Measurements from ENCODE around the gene SUDS3. TPM values are rescaled to one million over a fixed set of nuclear protein-coding genes. Genes with fewer than 3 reads are reported as not detected.

SUDS3 gene
- total RNA-seq, 3 donors from 2014 or later = 35.2 to 56.4 (median 50.9) TPM

DNA sequence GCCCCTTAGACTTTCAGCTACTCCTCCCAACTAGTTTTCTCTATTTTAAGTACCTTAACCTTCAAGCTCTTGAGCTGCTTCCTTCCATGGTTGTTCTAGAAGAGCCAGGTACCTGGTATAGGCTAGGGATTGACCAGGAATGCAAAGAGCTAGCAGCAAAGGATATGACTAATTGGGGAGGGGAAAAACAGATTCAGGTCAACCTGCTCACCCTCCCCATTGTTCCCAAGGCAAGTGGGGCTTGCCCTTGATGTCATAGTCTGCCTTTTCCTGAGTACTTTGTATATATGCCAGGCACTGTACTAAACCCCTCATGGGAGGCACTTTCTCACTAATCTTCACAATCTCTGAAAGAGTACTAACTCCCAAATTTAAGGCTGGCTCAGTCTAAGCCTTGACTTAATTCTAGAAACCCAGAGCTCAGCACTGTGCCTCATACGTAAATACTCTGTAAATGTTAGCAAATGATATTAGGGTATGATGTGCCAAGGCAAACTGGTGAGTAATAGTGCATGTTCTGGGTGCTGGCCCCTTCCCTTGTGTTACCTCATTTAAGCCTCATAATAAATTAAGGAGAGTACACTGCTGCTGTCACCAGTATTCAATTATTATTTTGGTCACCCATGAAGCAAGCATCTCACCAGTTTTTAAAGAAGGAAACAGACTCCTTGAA, 42.2 kb downstream of the SUDS3 start:
- no peak overlapping the region for H3K4me3 ChIP-seq
- TF ChIP-seq, protein P1, sequence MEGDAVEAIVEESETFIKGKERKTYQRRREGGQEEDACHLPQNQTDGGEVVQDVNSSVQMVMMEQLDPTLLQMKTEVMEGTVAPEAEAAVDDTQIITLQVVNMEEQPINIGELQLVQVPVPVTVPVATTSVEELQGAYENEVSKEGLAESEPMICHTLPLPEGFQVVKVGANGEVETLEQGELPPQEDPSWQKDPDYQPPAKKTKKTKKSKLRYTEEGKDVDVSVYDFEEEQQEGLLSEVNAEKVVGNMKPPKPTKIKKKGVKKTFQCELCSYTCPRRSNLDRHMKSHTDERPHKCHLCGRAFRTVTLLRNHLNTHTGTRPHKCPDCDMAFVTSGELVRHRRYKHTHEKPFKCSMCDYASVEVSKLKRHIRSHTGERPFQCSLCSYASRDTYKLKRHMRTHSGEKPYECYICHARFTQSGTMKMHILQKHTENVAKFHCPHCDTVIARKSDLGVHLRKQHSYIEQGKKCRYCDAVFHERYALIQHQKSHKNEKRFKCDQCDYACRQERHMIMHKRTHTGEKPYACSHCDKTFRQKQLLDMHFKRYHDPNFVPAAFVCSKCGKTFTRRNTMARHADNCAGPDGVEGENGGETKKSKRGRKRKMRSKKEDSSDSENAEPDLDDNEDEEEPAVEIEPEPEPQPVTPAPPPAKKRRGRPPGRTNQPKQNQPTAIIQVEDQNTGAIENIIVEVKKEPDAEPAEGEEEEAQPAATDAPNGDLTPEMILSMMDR (IDR thresholded peaks at IDR 0.05) = no peak
- no peak for ATAC-seq
- H3K36me3 ChIP-seq (ENCODE audit: low read depth) = no peaks in the 10 kb centered on the region
- DNase-seq = no peak
- no peaks in the 10 kb centered on the region for H3K4me1 ChIP-seq (ENCODE audit: low read depth)
- intact Hi-C loops (cut with DNase I, micrococcal nuclease) = no loop called here
- H3K9me3 ChIP-seq = no peaks in the 10 kb centered on the region

DNA sequence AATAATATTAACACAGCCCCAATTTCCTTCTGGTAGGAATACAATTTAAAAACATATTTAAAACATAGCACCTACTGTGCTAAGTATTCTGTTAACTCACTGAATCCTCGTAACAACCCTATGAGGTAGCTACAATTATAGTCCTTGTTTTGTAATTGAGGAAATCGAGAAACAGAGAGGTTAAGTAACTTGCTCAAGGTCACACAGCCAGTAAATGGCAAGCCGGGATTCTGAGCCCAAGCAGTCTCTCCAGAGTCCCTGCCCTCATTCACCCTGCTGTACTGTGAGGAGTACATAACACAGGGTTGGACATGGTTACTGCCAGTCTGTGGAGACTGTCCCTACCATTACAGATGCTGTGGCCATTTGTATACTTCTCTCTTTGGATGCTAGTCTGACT, 44.3 kb downstream of the SUDS3 start:
- TF ChIP-seq, protein P1 (IDR thresholded peaks at IDR 0.05) = no peak
- DNase-seq (no peak), ATAC-seq (no peak)
- intact Hi-C loops (cut with DNase I, micrococcal nuclease) = no loop called here
- Histone ChIP-seq H3K4me1 (ENCODE audit: low read depth) (no peaks in the 10 kb centered on the region), H3K9me3 (no peaks in the 10 kb centered on the region), H3K4me3 (no peak overlapping the region), H3K36me3 (ENCODE audit: low read depth) (no peaks in the 10 kb centered on the region)

DNA sequence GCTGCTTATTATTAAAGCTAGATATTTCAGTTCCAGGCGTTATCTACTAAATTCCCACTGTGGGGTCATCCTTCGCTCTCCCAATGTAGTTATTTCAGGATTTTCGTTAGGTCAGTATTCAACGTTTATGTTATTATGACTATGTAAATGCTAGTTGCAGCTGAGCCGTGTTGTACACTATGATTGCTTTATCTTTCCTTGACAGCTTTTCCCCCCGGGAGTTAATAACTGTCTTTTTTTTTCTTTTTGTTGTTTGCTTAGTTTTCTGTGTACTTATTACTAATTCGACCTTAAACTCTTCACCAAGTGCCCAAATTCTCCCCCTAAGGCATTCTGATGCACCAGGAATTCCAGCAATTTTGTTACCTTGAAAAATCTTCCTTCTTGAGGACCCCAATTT, 48.5 kb downstream of the SUDS3 start:
- H3K36me3 ChIP-seq (ENCODE audit: low read depth) = no peaks in the 10 kb centered on the region
- DNase-seq (no peak), ATAC-seq (no peak)
- H3K4me1 ChIP-seq (ENCODE audit: low read depth) = no peaks in the 10 kb centered on the region
- intact Hi-C loops (cut with DNase I, micrococcal nuclease) = no loop called here
- no peak overlapping the region for H3K4me3 ChIP-seq
- H3K9me3 ChIP-seq = no peaks in the 10 kb centered on the region
- TF ChIP-seq, protein P1 (IDR thresholded peaks at IDR 0.05) = no peak

DNA sequence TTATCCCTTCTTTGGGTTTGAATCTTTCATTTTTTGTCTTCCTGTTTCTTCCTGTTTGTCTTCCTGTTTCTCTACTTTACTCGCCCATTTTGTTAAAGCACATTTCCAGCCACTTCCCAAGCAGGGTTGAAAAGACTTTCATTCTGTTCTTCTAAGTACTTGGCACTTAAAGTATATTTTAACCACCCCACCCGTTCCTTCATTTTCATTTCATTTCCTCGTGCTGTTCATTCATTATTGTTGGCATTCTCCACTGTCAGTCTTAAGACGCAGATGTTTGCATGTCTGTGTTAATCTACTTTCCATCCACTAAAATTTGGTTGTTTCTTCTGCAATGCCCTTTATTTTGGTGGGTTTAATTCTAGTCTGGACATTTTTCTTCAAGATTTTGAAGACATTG, 49.0 kb downstream of the SUDS3 start:
- Histone ChIP-seq H3K36me3 (ENCODE audit: low read depth) (no peaks in the 10 kb centered on the region), H3K4me3 (no peak overlapping the region), H3K4me1 (ENCODE audit: low read depth) (no peaks in the 10 kb centered on the region), H3K9me3 (no peaks in the 10 kb centered on the region)
- DNase-seq = no peak
- intact Hi-C loops (cut with DNase I, micrococcal nuclease) = no loop called here
- TF ChIP-seq, protein P1 (IDR thresholded peaks at IDR 0.05) = no peak
- ATAC-seq = no peak

DNA sequence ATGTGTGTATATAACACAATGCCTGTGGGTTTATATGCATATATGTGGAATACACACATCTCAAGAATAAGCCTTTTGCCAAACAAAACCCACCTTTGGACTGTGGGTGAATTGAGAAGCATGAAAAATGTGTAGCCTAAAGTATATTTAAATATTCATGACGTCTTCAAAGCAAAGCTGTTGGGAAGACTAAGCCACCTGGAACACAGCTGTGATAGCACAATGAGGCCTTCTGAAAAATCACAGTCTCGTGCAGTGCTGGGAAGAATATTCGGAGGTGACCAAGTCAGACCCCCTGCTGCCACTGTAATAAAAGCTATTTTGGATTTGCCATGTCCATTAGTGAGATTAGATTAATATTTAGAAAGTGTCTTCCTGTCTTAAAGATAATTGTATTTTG, 51.5 kb downstream of the SUDS3 start:
- DNase-seq (no peak), ATAC-seq (no peak)
- TF ChIP-seq, protein P1 (IDR thresholded peaks at IDR 0.05) = no peak
- H3K9me3 ChIP-seq = no peaks in the 10 kb centered on the region
- H3K4me1 ChIP-seq (ENCODE audit: low read depth) = no peaks in the 10 kb centered on the region
- H3K36me3 ChIP-seq (ENCODE audit: low read depth) = no peaks in the 10 kb centered on the region
- no peak overlapping the region for H3K4me3 ChIP-seq
- intact Hi-C loops (cut with DNase I, micrococcal nuclease) = no loop called here

DNA sequence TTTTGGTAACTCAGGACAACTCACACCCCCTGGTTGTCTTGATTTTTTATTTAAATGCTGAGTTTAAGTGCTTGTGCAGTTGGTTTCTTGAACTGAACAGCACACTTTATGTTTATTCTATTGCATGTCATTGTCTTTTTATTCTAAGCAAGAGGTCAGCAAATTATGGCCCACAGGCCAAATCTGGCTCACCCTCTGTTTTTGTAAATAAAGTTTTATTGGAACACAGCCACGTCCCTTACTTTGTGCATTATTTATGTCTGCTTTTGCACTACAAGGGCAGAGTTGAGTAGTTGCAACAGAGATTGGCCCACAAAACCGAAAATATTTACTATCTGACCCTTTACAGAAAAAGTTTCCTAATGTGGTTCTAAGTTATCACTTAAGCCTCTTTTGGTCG, 52.3 kb downstream of the SUDS3 start:
- intact Hi-C loops (cut with DNase I, micrococcal nuclease) = no loop called here
- TF ChIP-seq, protein P1 (IDR thresholded peaks at IDR 0.05) = no peak
- DNase-seq (no peak), ATAC-seq (no peak)
- Histone ChIP-seq H3K4me1 (ENCODE audit: low read depth) (no peaks in the 10 kb centered on the region), H3K36me3 (ENCODE audit: low read depth) (no peaks in the 10 kb centered on the region), H3K4me3 (no peak overlapping the region), H3K9me3 (no peaks in the 10 kb centered on the region)

Data from mucosa of descending colon (tissue), 3 donors.